Measurements from ENCODE around the gene SGK2. TPM values are rescaled to one million over a fixed set of nuclear protein-coding genes. Genes with fewer than 3 reads are reported as not detected.

SGK2 gene
- total and polyA plus RNA-seq, 2 of the 13 experiments (the other 11 are each of a cell fraction or from before 2014, with no cell fraction given): 6.2 to 29.4 TPM

DNA sequence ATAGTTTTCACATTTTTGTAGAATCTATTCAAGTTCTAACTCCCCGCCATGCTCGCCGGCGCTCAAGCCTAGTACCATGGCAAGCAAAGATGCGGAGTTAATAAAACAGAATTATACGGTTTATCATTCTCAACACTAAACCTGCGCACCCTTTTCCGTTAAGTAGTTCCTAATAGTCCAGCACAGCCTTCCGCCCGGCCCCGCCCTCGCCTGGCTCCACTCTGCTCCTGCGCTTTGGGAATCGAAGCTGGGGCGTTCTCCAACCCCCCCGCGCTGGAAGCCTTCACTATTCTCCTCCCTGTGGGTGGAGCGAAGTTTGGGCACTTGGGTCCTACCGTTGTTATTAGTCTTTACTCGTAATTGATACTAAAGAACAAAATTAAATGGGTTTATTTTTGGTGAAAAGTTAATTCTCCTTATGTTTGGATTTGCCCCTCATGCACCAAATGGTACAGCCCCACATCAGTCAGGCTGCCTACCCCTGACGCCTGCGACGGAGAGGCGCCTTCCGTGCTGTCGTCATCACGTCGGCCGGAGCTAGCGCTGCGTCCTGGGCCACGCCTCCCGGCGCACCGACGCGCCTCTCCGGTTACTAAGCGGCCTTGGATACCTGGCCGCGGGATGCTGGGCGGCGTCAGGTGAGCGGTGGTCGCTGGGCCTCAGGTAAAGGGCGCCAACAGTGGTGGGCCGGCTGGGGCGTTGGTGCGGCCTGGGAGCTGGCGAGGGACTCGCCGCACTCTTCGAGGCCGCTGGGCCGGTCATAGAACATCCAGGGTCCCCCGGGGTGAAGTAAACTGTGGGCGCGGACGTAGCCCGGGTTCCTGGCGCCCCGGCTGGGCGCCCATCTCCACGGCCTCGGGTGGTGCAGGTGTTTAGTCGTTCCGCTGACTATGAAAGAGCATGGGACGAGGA lies 31.8 kb downstream of the SGK2 start, which contains the start of gene IFT52 (continued):
- TF ChIP-seq, protein P1, sequence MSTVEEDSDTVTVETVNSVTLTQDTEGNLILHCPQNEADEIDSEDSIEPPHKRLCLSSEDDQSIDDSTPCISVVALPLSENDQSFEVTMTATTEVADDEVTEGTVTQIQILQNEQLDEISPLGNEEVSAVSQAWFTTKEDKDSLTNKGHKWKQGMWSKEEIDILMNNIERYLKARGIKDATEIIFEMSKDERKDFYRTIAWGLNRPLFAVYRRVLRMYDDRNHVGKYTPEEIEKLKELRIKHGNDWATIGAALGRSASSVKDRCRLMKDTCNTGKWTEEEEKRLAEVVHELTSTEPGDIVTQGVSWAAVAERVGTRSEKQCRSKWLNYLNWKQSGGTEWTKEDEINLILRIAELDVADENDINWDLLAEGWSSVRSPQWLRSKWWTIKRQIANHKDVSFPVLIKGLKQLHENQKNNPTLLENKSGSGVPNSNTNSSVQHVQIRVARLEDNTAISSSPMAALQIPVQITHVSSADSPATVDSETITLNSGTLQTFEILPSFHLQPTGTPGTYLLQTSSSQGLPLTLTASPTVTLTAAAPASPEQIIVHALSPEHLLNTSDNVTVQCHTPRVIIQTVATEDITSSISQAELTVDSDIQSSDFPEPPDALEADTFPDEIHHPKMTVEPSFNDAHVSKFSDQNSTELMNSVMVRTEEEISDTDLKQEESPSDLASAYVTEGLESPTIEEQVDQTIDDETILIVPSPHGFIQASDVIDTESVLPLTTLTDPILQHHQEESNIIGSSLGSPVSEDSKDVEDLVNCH (CRISPR knock-in tag; IDR thresholded peaks at IDR 0.05): peak; percentile 88; the same call in 1 of the 2 replicates
- TF ChIP-seq ESRRA (CRISPR knock-in tag; IDR thresholded peaks at IDR 0.05; ENCODE audit: low read depth) (no peak), HHEX (CRISPR knock-in tag; IDR thresholded peaks at IDR 0.05) (no peak), ZNF672 (CRISPR knock-in tag; IDR thresholded peaks at IDR 0.05) (0 out of 2 replicates have a peak, but pooled peaks have one; percentile 29), ONECUT2 (CRISPR knock-in tag; IDR thresholded peaks at IDR 0.05) (peak; percentile 58; the same call in 1 of the 2 replicates), TBX3 (IDR thresholded peaks at IDR 0.05; ENCODE audit: borderline replicate concordance) (peak; percentile 20; the same call in 1 of the 2 replicates), SOX13 (IDR thresholded peaks at IDR 0.05) (no peak), SOX13 (CRISPR knock-in tag; conservative IDR thresholded peaks at IDR 0.05 in 1 of 2, IDR thresholded peaks at IDR 0.05 in 1 of 2) (no peak; a peak in 1 of 4 replicates), EED (CRISPR knock-in tag; IDR thresholded peaks at IDR 0.05) (0 out of 2 replicates have a peak, but pooled peaks have one; percentile 63), ZNF17 (CRISPR knock-in tag; IDR thresholded peaks at IDR 0.05) (no peak), ZNF10 (CRISPR knock-in tag; IDR thresholded peaks at IDR 0.05; ENCODE audit: borderline replicate concordance, low read depth) (no peak), PHF5A (CRISPR knock-in tag; IDR thresholded peaks at IDR 0.05; ENCODE audit: low read depth, unreplicated experiment) (no peak), ZNF883 (CRISPR knock-in tag; IDR thresholded peaks at IDR 0.05; ENCODE audit: not compliant biosample characterization) (peak; percentile 90)
- TF ChIP-seq, protein P2, sequence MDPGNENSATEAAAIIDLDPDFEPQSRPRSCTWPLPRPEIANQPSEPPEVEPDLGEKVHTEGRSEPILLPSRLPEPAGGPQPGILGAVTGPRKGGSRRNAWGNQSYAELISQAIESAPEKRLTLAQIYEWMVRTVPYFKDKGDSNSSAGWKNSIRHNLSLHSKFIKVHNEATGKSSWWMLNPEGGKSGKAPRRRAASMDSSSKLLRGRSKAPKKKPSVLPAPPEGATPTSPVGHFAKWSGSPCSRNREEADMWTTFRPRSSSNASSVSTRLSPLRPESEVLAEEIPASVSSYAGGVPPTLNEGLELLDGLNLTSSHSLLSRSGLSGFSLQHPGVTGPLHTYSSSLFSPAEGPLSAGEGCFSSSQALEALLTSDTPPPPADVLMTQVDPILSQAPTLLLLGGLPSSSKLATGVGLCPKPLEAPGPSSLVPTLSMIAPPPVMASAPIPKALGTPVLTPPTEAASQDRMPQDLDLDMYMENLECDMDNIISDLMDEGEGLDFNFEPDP (CRISPR knock-in tag; conservative IDR thresholded peaks at IDR 0.05): no peak
- TF ChIP-seq, protein P3, sequence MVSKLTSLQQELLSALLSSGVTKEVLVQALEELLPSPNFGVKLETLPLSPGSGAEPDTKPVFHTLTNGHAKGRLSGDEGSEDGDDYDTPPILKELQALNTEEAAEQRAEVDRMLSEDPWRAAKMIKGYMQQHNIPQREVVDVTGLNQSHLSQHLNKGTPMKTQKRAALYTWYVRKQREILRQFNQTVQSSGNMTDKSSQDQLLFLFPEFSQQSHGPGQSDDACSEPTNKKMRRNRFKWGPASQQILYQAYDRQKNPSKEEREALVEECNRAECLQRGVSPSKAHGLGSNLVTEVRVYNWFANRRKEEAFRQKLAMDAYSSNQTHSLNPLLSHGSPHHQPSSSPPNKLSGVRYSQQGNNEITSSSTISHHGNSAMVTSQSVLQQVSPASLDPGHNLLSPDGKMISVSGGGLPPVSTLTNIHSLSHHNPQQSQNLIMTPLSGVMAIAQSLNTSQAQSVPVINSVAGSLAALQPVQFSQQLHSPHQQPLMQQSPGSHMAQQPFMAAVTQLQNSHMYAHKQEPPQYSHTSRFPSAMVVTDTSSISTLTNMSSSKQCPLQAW (CRISPR knock-in tag; IDR thresholded peaks at IDR 0.05): peak; percentile 93
- TF ChIP-seq, protein P4, sequence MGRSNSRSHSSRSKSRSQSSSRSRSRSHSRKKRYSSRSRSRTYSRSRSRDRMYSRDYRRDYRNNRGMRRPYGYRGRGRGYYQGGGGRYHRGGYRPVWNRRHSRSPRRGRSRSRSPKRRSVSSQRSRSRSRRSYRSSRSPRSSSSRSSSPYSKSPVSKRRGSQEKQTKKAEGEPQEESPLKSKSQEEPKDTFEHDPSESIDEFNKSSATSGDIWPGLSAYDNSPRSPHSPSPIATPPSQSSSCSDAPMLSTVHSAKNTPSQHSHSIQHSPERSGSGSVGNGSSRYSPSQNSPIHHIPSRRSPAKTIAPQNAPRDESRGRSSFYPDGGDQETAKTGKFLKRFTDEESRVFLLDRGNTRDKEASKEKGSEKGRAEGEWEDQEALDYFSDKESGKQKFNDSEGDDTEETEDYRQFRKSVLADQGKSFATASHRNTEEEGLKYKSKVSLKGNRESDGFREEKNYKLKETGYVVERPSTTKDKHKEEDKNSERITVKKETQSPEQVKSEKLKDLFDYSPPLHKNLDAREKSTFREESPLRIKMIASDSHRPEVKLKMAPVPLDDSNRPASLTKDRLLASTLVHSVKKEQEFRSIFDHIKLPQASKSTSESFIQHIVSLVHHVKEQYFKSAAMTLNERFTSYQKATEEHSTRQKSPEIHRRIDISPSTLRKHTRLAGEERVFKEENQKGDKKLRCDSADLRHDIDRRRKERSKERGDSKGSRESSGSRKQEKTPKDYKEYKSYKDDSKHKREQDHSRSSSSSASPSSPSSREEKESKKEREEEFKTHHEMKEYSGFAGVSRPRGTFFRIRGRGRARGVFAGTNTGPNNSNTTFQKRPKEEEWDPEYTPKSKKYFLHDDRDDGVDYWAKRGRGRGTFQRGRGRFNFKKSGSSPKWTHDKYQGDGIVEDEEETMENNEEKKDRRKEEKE (IDR thresholded peaks at IDR 0.05): no peak
- TF ChIP-seq, protein P5, sequence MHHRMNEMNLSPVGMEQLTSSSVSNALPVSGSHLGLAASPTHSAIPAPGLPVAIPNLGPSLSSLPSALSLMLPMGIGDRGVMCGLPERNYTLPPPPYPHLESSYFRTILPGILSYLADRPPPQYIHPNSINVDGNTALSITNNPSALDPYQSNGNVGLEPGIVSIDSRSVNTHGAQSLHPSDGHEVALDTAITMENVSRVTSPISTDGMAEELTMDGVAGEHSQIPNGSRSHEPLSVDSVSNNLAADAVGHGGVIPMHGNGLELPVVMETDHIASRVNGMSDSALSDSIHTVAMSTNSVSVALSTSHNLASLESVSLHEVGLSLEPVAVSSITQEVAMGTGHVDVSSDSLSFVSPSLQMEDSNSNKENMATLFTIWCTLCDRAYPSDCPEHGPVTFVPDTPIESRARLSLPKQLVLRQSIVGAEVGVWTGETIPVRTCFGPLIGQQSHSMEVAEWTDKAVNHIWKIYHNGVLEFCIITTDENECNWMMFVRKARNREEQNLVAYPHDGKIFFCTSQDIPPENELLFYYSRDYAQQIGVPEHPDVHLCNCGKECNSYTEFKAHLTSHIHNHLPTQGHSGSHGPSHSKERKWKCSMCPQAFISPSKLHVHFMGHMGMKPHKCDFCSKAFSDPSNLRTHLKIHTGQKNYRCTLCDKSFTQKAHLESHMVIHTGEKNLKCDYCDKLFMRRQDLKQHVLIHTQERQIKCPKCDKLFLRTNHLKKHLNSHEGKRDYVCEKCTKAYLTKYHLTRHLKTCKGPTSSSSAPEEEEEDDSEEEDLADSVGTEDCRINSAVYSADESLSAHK (CRISPR knock-in tag; IDR thresholded peaks at IDR 0.05; ENCODE audit: borderline replicate concordance): peak; percentile 80; the same call in 1 of the 2 replicates

Measured in HepG2 (cell line).